NOMO-1 treated with DMSO at 0.1 percent for 48 hours (cell line): ENCODE results near the gene TAOK3.

ENCODE experiments used
- DNase-seq: peaks from one replicate; lab custom pipeline; 2025; ENCODE audit not compliant: unreplicated experiment; lab: John Stamatoyannopoulos, UW

Gene TAOK3

GRCh38 chr12:118344829-118345228, 27.9 kb downstream of the TAOK3 start:
- DNase-seq, result no peak

- peak; percentile 33 for DNase-seq
Observed at GRCh38 chr12:118342090-118342489, 30.6 kb downstream of the TAOK3 start.

- no peak for DNase-seq
Observed at GRCh38 chr12:118337194-118337838, 35.4 kb downstream of the TAOK3 start.

- DNase-seq, result no peak
Observed at GRCh38 chr12:118336123-118336522, 36.6 kb downstream of the TAOK3 start.

- DNase-seq, result peak; percentile 65
Observed at GRCh38 chr12:118334939-118335567, 37.7 kb downstream of the TAOK3 start.

- DNase-seq, result no peak
Observed at GRCh38 chr12:118334241-118334640, 38.5 kb downstream of the TAOK3 start.

GRCh38 chr12:118332511-118332910, 40.2 kb downstream of the TAOK3 start:
- peak; percentile 81 for DNase-seq

- DNase-seq, result peak; percentile 96
Observed at GRCh38 chr12:118330421-118331018, 42.2 kb downstream of the TAOK3 start.

GRCh38 chr12:118328486-118329330, 44.0 kb downstream of the TAOK3 start:
- peak; percentile 30 for DNase-seq

GRCh38 chr12:118327391-118327790, 45.3 kb downstream of the TAOK3 start:
- DNase-seq, result no peak

GRCh38 chr12:118326991-118327390, 45.7 kb downstream of the TAOK3 start:
- DNase-seq, result no peak

GRCh38 chr12:118325081-118325480, 47.6 kb downstream of the TAOK3 start:
- no peak for DNase-seq

- DNase-seq, result no peak
Observed at GRCh38 chr12:118319627-118320026, 53.1 kb downstream of the TAOK3 start.

GRCh38 chr12:118318744-118319143, 54.0 kb downstream of the TAOK3 start:
- DNase-seq, result no peak

- no peak for DNase-seq
Observed at GRCh38 chr12:118317729-118318128, 55.0 kb downstream of the TAOK3 start.

GRCh38 chr12:118315821-118316220, 56.9 kb downstream of the TAOK3 start:
- no peak for DNase-seq

GRCh38 chr12:118312578-118312977, 60.1 kb downstream of the TAOK3 start:
- DNase-seq, result no peak

- no peak for DNase-seq
Observed at GRCh38 chr12:118311666-118312065, 61.0 kb downstream of the TAOK3 start.

GRCh38 chr12:118310320-118310719, 62.4 kb downstream of the TAOK3 start:
- no peak for DNase-seq

GRCh38 chr12:118308006-118308405, 64.7 kb downstream of the TAOK3 start:
- peak; percentile 88 for DNase-seq
